GM12874 (cell line): ENCODE measurements around the gene ALOX15.

Source experiments
- CTCF ChIP-seq: IDR thresholded peaks from 2 replicates; pipeline ENCODE4 v1.5.1; 2011; ENCODE audit warnings: low read depth, mild to moderate bottlenecking, control low read depth, low read length, moderate library complexity; ENCODE audit not compliant: insufficient read depth

ALOX15 gene

DNA sequence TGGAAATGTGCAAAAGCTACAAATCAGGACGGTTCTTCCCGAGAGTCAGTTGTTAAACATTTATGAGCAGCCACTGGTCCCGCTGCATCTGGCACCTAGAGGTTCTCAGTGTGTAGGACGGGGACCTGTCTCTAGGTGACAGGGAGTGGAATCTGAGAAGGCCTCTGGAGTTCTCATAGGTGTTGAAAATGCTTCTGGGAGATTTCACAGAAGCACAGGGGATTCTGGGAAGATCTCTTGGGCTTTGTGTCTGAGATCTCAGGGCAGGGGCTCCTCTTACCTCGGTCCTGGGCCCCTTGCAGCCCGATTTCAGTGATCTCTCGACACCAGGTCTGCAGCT lies 8.9 kb downstream of the ALOX15 start:
- TF ChIP-seq CTCF, result no peak

GRCh38 chr17:4631836-4632580 lies 9.5 kb downstream of the ALOX15 start:
- TF ChIP-seq CTCF, result no peak

DNA sequence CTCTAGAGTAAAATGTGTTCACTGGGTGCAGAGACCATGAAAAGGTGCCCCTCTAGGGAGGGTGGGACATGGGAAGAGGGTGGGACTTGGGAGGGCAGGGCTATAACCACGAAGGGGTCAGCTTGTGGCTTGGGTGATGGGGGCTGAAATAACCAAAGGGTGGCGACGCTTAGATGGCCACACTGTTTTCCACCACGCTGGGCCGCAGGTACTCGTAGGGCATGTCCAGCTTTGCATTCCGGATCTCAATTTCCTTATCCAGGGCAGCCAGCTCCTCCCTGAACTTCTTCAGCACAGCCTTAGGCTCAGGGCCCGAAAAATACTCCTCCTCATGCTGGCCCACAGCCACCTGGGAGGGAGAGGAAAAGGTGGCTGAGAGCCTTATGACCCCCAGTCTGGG lies 10.0 kb downstream of the ALOX15 start:
- TF ChIP-seq CTCF, result no peak

DNA sequence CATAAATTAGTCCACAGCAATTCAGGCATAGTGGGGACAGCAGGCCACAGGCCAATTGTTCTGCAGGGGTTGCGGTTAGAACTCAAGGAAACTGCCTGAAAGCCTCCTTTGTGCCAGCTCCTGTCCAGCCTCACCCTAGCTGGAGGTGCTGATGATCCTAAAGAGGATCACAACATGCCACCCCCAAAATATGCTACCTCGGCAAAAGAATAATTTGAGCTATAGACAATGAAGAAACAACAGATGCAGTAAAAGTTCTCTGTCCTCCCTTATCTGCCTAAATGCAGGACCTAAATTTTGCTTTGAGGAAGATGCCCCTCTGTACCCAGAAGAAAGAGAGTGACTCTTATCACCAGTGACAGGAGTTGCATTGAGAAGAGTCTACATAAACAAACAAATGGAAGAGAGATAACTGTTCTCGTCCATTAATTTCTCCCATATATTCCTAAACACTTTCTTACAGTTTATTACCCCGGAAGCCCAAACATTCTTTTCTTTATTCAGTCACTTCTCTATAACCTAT lies 14.7 kb downstream of the ALOX15 start:
- TF ChIP-seq CTCF, result no peak

GRCh38 chr17:4625181-4625617 lies 16.3 kb downstream of the ALOX15 start:
- TF ChIP-seq CTCF, result no peak

DNA sequence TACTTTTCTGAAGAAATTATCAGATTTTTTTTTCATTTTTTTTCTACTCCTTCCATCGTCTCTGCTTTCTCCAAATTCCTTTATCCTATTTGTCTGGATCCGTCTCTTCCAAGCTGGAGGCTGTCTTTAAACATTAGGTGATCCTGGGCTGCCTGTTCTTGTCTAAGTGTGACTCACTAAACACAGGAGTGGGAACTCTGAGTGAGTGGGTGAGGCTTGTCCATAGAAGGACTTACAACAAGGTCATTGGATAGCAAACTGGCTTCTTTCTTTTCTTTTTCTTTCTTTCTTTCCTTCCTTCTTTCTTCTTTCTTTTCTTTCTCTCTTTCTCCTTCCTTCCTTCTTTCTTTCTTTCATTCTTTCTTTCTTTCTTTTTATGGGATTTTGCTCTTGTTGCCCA lies 18.2 kb downstream of the ALOX15 start:
- TF ChIP-seq CTCF, result no peak

- no peak for TF ChIP-seq CTCF
These were observed 19.1 kb downstream of the ALOX15 start for GRCh38 chr17:4622375-4622774.
